ENCODE measurements around the gene SERAC1. TPM values are rescaled to one million over a fixed set of nuclear protein-coding genes. Genes with fewer than 3 reads are reported as not detected.
A peak's percentile ranks its signal among the peaks of the same experiment; 100 is the strongest.

The SERAC1 gene
- total RNA-seq, 1 donor from 2014 or later: 7.6 TPM

DNA sequence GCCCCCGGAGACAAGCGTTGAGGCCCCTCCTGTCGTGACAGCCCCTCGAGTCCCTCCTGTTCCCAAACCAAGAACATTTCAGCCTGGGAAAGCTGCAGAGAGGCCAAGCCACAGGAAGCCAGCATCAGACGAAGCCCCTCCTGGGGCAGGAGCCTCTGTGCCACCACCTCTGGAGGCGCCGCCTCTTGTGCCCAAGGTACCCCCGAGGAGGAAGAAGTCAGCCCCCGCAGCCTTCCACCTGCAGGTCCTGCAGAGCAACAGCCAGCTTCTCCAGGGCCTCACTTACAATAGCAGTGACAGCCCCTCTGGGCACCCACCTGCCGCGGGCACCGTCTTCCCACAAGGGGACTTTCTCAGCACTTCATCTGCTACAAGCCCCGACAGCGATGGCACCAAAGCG lies 72.4 kb downstream of the SERAC1 start:
- Histone ChIP-seq H3K9me3 (no peaks in the 10 kb centered on the region), H3K4me1 (no peaks in the 10 kb centered on the region), H3K36me3 (peaks cover 13% of the 10 kb centered on the region), H3K27me3 (ENCODE audit: low read depth) (no peaks in the 10 kb centered on the region), H3K4me3 (no peak overlapping the region), H3K27ac (no peak overlapping the region)
- intact Hi-C loops (cut with DNase I): no loop called here
- no peak for DNase-seq
- TF ChIP-seq, protein P1, sequence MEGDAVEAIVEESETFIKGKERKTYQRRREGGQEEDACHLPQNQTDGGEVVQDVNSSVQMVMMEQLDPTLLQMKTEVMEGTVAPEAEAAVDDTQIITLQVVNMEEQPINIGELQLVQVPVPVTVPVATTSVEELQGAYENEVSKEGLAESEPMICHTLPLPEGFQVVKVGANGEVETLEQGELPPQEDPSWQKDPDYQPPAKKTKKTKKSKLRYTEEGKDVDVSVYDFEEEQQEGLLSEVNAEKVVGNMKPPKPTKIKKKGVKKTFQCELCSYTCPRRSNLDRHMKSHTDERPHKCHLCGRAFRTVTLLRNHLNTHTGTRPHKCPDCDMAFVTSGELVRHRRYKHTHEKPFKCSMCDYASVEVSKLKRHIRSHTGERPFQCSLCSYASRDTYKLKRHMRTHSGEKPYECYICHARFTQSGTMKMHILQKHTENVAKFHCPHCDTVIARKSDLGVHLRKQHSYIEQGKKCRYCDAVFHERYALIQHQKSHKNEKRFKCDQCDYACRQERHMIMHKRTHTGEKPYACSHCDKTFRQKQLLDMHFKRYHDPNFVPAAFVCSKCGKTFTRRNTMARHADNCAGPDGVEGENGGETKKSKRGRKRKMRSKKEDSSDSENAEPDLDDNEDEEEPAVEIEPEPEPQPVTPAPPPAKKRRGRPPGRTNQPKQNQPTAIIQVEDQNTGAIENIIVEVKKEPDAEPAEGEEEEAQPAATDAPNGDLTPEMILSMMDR (IDR thresholded peaks at IDR 0.05): no peak
- no peak for ATAC-seq

- peaks cover 13% of the 10 kb centered on the region for H3K36me3 ChIP-seq
- DNase-seq (no peak), ATAC-seq (no peak)
- no peaks in the 10 kb centered on the region for H3K27me3 ChIP-seq (ENCODE audit: low read depth)
- no peak overlapping the region for H3K27ac ChIP-seq
- no peaks in the 10 kb centered on the region for H3K9me3 ChIP-seq
- TF ChIP-seq, protein P1 (IDR thresholded peaks at IDR 0.05): no peak
- no peak overlapping the region for H3K4me3 ChIP-seq
- no peaks in the 10 kb centered on the region for H3K4me1 ChIP-seq
- intact Hi-C loops (cut with DNase I): no loop called here
Observed at GRCh38 chr6:158095031-158095430, 73.0 kb downstream of the SERAC1 start.

DNA sequence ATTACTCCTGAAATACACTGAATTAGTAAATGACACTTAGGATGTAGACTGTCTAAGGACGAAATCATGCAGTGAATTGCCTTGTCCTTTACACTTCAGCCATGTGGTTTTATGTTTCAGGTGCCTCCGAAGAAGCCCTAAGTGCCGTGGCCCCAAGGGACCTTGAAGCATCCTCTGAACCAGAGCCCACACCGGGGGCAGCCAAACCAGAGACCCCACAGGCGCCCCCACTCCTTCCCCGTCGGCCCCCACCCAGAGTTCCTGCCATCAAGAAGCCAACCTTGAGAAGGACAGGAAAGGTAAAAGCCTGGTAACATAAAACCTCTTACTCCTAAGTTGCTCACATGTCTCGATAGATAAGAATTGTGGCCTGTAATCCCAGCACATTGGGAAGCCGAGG lies 75.3 kb downstream of the SERAC1 start:
- no peaks in the 10 kb centered on the region for H3K9me3 ChIP-seq
- H3K27me3 ChIP-seq (ENCODE audit: low read depth): no peaks in the 10 kb centered on the region
- DNase-seq (no peak), ATAC-seq (no peak)
- H3K27ac ChIP-seq: no peak overlapping the region
- H3K4me3 ChIP-seq: no peak overlapping the region
- no peaks in the 10 kb centered on the region for H3K4me1 ChIP-seq
- intact Hi-C loops (cut with DNase I): no loop called here
- TF ChIP-seq, protein P1 (IDR thresholded peaks at IDR 0.05): no peak
- peaks cover 20% of the 10 kb centered on the region for H3K36me3 ChIP-seq

GRCh38 chr6:158087224-158087867 lies 80.7 kb downstream of the SERAC1 start:
- Histone ChIP-seq H3K27me3 (ENCODE audit: low read depth) (no peaks in the 10 kb centered on the region), H3K4me3 (peak overlapping the region; percentile 23), H3K9me3 (no peaks in the 10 kb centered on the region), H3K36me3 (peaks cover 25% of the 10 kb centered on the region), H3K27ac (no peak overlapping the region), H3K4me1 (no peaks in the 10 kb centered on the region)
- intact Hi-C loops (cut with DNase I): no loop called here
- TF ChIP-seq, protein P1 (IDR thresholded peaks at IDR 0.05): no peak
- ATAC-seq (peak in 1 of 2 donors; percentile 7), DNase-seq (no peak)

GRCh38 chr6:158086504-158087223 lies 81.4 kb downstream of the SERAC1 start:
- intact Hi-C loops (cut with DNase I): no loop called here
- H3K4me3 ChIP-seq: peak overlapping the region; percentile 23
- peak; percentile 44 to 51 for ATAC-seq
- no peak overlapping the region for H3K27ac ChIP-seq
- no peaks in the 10 kb centered on the region for H3K4me1 ChIP-seq
- TF ChIP-seq, protein P1 (IDR thresholded peaks at IDR 0.05): no peak
- H3K9me3 ChIP-seq: no peaks in the 10 kb centered on the region
- peak; percentile 63 for DNase-seq
- no peaks in the 10 kb centered on the region for H3K27me3 ChIP-seq (ENCODE audit: low read depth)
- H3K36me3 ChIP-seq: peaks cover 28% of the 10 kb centered on the region

All from lower lobe of right lung (tissue), 2 donors.